ENCODE results near the gene PISD. TPM values are rescaled to one million over a fixed set of nuclear protein-coding genes. Genes with fewer than 3 reads are reported as not detected.

The PISD gene
- total and polyA plus RNA-seq, 2 of the 8 experiments (the other 6 are each of a cell fraction or from before 2014, with no cell fraction given): 47.8 to 48.2 TPM

DNA sequence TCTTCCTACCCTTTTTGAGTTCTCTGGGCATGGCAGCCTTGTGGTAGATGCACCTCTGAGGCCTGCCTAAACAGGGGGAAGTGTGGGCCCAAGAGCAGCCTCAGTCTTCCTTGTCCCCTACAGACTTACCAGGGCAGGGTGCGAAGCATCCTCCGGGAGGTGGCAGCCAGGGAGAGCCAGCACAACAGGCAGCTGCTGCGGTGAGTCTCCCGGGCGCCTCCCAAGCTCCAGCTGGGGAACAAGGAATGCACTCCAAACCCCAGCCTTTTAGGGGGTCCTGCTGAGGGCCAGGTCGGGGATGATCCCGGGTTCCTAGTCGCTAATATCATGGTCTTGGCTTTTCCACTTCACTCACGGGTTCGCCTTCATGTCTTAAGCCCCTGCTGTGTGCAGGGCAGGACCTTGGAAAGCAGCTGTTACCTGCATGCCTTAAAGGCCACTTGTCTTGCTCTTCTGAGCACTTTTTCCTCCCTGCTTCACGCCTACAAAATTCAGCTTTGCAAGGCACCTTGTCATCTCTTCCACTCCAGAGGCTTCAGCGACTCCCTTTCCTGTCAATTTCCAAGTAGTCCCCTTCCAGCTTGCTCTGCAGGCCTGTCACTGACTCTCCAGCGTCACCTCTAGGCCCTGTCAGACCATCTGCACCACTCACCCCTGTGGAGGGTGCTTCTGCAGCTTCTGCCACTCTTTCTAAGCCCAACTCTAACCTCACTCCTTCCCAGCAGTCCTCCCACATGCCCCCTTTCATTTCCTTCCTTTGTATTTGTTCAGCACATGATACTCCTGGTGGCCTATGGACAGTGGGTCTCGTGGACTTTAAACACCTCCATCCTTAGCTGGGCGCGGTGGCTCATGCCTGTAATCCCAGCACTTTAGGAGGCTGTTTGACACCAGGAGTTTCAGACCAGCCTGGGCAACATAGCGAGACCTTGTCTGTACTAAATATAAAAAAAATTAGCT lies 57.0 kb downstream of the PISD start (continued):
- TF ChIP-seq, protein P1, sequence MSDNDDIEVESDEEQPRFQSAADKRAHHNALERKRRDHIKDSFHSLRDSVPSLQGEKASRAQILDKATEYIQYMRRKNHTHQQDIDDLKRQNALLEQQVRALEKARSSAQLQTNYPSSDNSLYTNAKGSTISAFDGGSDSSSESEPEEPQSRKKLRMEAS (IDR thresholded peaks at IDR 0.05): no peak
- no peak for TF ChIP-seq RXRA (IDR thresholded peaks at IDR 0.05; ENCODE audit: insufficient read depth, low read depth, low read length)

Data from H1 (cell line).